A673 (cell line): ENCODE measurements around the gene CELF4. TPM values are rescaled to one million over a fixed set of nuclear protein-coding genes. Genes with fewer than 3 reads are reported as not detected.

Experiments used
- BruUV-seq: library from RNA; stranded (reverse); fragments of 400-500 nt; replicated peaks from 2 replicates; lab custom pipeline; 2021; lab: Mats Ljungman, UMichigan
- CTCF ChIA-PET: fragments of 300-600 bp; sonication (Branson Sonifier 250); formaldehyde crosslinking; loops from one replicate; lab custom pipeline; 2022; ENCODE audit warnings: antibody characterized with exemption; lab: Charles Lee
- POLR2A ChIA-PET: fragments of 300-600 bp; sonication (Branson Sonifier 250); formaldehyde crosslinking; loops from one replicate; lab custom pipeline; 2022; ENCODE audit warnings: antibody characterized with exemption; ENCODE audit not compliant: low non-redundant PET; lab: Charles Lee
- DNase-seq: peaks from one replicate; pipeline ENCODE4 v3.0.0-alpha.2; 2015; ENCODE audit warnings: low spot score
- H3K27ac ChIP-seq: fragments of 200-600 bp; sonication (generic); 2 replicates; pipeline ENCODE4 v1.5.1; 2016; ENCODE audit warnings: mixed run types, low read depth, mild to moderate bottlenecking, mixed read lengths, antibody characterized with exemption, low read length; ENCODE audit not compliant: poor library complexity, severe bottlenecking
- H3K27me3 ChIP-seq: fragments of 200-600 bp; sonication (generic); replicated peaks from 2 replicates; pipeline ENCODE4 v1.6.1; 2017; ENCODE audit warnings: mixed run types, low read depth, mild to moderate bottlenecking, mixed read lengths, antibody characterized with exemption, low read length; ENCODE audit not compliant: insufficient read depth, poor library complexity
- H3K36me3 ChIP-seq: fragments of 200-600 bp; sonication (generic); 2 replicates; pipeline ENCODE4 v1.6.1; 2016; ENCODE audit warnings: mixed run types, mild to moderate bottlenecking, mixed read lengths, antibody characterized with exemption, low read length; ENCODE audit not compliant: insufficient read depth, poor library complexity, severe bottlenecking
- H3K4me1 ChIP-seq: fragments of 200-600 bp; sonication (generic); 2 replicates; pipeline ENCODE4 v1.6.1; 2017; ENCODE audit warnings: mixed run types, mild to moderate bottlenecking, mixed read lengths, antibody characterized with exemption, low read length; ENCODE audit not compliant: insufficient read depth, poor library complexity, severe bottlenecking
- H3K4me3 ChIP-seq: fragments of 200-600 bp; sonication (generic); 2 replicates; pipeline ENCODE4 v1.5.1; 2016; ENCODE audit warnings: low read depth, mixed run types, mild to moderate bottlenecking, mixed read lengths, low read length; ENCODE audit not compliant: poor library complexity, severe bottlenecking
- H3K9me3 ChIP-seq: fragments of 200-600 bp; sonication (generic); 2 replicates; pipeline ENCODE4 v1.6.1; 2016; ENCODE audit warnings: mixed run types, low read depth, mild to moderate bottlenecking, mixed read lengths, antibody characterized with exemption, low read length; ENCODE audit not compliant: poor library complexity, severe bottlenecking
- CTCF ChIP-seq: fragments of 300-800, 200-600 bp; sonication (generic); conservative IDR thresholded peaks from 2 replicates; pipeline ENCODE4 v1.5.1; 2017; ENCODE audit warnings: low read depth, mild to moderate bottlenecking, antibody characterized with exemption, low read length, moderate library complexity, mixed read lengths
- EZH2 ChIP-seq: fragments of 200-600 bp; sonication (generic); IDR thresholded peaks from 2 replicates; pipeline ENCODE4 v1.6.1; 2017; ENCODE audit warnings: borderline replicate concordance, low read depth, mild to moderate bottlenecking, mixed read lengths, antibody characterized with exemption, low read length; ENCODE audit not compliant: poor library complexity, severe bottlenecking
- intact Hi-C: fragments of 100-400 bp; cut with micrococcal nuclease; formaldehyde crosslinking; loops from one replicate; pipeline ENCODE4 v1.10.0; 2022; ENCODE audit not compliant: unreplicated experiment
- total RNA-seq: library from RNA; stranded (reverse); gene quantifications from 2 replicates; pipeline ENCODE4 v1.2.3, GENCODE V29; 2021

Gene CELF4
- total RNA-seq, 1 experiment from 2014 or later: not detected

GRCh38 chr18:37355772-37356171 is 209.8 kb downstream of the CELF4 start:
- intact Hi-C loops: no loop called here
- BruUV-seq: no TSS peak
- Histone ChIP-seq H3K27ac (no peak overlapping the region), H3K9me3 (no peaks in the 10 kb centered on the region), H3K4me1 (no peaks in the 10 kb centered on the region), H3K36me3 (no peaks in the 10 kb centered on the region), H3K4me3 (no peak overlapping the region), H3K27me3 (no peaks in the 10 kb centered on the region)
- ChIA-PET CTCF (no interaction called here), POLR2A (no interaction called here)
- TF ChIP-seq EZH2 (no peak), CTCF (no peak)
- no peak for DNase-seq

GRCh38 chr18:37351110-37351509 is 214.5 kb downstream of the CELF4 start:
- intact Hi-C loops: no loop called here
- no peak for DNase-seq
- CTCF ChIA-PET: no interaction called here
- no TSS peak for BruUV-seq
- Histone ChIP-seq H3K27me3 (no peaks in the 10 kb centered on the region), H3K4me3 (no peak overlapping the region), H3K4me1 (no peaks in the 10 kb centered on the region), H3K27ac (no peak overlapping the region), H3K9me3 (no peaks in the 10 kb centered on the region), H3K36me3 (no peaks in the 10 kb centered on the region)
- TF ChIP-seq CTCF (no peak), EZH2 (no peak)
- POLR2A ChIA-PET: no interaction called here

GRCh38 chr18:37348729-37349128 is 216.9 kb downstream of the CELF4 start:
- ChIA-PET CTCF (no interaction called here), POLR2A (no interaction called here)
- intact Hi-C loops: no loop called here

More at GRCh38 chr18:37348729-37349128, 216.9 kb downstream of the CELF4 start:
- Histone ChIP-seq H3K4me1 (no peaks in the 10 kb centered on the region), H3K4me3 (no peak overlapping the region), H3K9me3 (no peaks in the 10 kb centered on the region), H3K27me3 (no peaks in the 10 kb centered on the region), H3K27ac (no peak overlapping the region), H3K36me3 (no peaks in the 10 kb centered on the region)
- DNase-seq: no peak
- no TSS peak for BruUV-seq
- no peak for TF ChIP-seq CTCF
- TF ChIP-seq EZH2: no peak
